ENCODE data around the gene FAM111A. TPM values are rescaled to one million over a fixed set of nuclear protein-coding genes. Genes with fewer than 3 reads are reported as not detected.

Gene FAM111A
- total RNA-seq, 1 donor from 2014 or later = 40.8 TPM

GRCh38 chr11:59141191-59141590 is 1.5 kb upstream of the FAM111A start:
- Mint-ChIP-seq H3K4me3 (no peak overlapping the region), H3K36me3 (no peaks in the 10 kb centered on the region), H3K4me1 (peaks cover 37% of the 10 kb centered on the region), H3K27me3 (ENCODE audit: low read depth) (no peaks in the 10 kb centered on the region), H3K9me3 (no peaks in the 10 kb centered on the region), H3K27ac (no peak overlapping the region)
- no peak for TF ChIP-seq CTCF (IDR thresholded peaks at IDR 0.05; ENCODE audit: unreplicated experiment)
- no peak for DNase-seq (ENCODE audit: low spot score in 2 of 2, unreplicated experiment in 2 of 2)

GRCh38 chr11:59141673-59142460 is 789 bp upstream of the FAM111A start:
- Mint-ChIP-seq H3K4me3 (peak overlapping the region; percentile 88), H3K36me3 (no peaks in the 10 kb centered on the region), H3K9me3 (no peaks in the 10 kb centered on the region), H3K4me1 (peaks cover 37% of the 10 kb centered on the region), H3K27ac (peak overlapping the region; percentile 99), H3K27me3 (ENCODE audit: low read depth) (no peaks in the 10 kb centered on the region)
- DNase-seq (ENCODE audit: low spot score in 2 of 2, unreplicated experiment in 2 of 2) = no peak
- TF ChIP-seq CTCF (IDR thresholded peaks at IDR 0.05; ENCODE audit: unreplicated experiment) = no peak

- H3K9me3 Mint-ChIP-seq = no peaks in the 10 kb centered on the region
- peak overlapping the region; percentile 99 for H3K27ac Mint-ChIP-seq
- no peaks in the 10 kb centered on the region for H3K27me3 Mint-ChIP-seq (ENCODE audit: low read depth)
- no peak for TF ChIP-seq CTCF (IDR thresholded peaks at IDR 0.05; ENCODE audit: unreplicated experiment)
- peaks cover 3% of the 10 kb centered on the region for H3K36me3 Mint-ChIP-seq
- peak overlapping the region; percentile 88 for H3K4me3 Mint-ChIP-seq
- H3K4me1 Mint-ChIP-seq = peaks cover 37% of the 10 kb centered on the region
- no peak for DNase-seq (ENCODE audit: low spot score in 2 of 2, unreplicated experiment in 2 of 2)
Measured at GRCh38 chr11:59144096-59144495, 1.4 kb downstream of the FAM111A start.

- Mint-ChIP-seq H3K27ac (peak overlapping the region; percentile 99), H3K4me3 (peak overlapping the region; percentile 88), H3K36me3 (peaks cover 6% of the 10 kb centered on the region), H3K9me3 (no peaks in the 10 kb centered on the region), H3K27me3 (ENCODE audit: low read depth) (no peaks in the 10 kb centered on the region), H3K4me1 (peaks cover 37% of the 10 kb centered on the region)
- peak; percentile 40 to 70 for DNase-seq (ENCODE audit: low spot score in 2 of 2, unreplicated experiment in 2 of 2)
- no peak for TF ChIP-seq CTCF (IDR thresholded peaks at IDR 0.05; ENCODE audit: unreplicated experiment)
Measured at GRCh38 chr11:59144579-59145345, 2.1 kb downstream of the FAM111A start.

GRCh38 chr11:59145534-59145933 is 2.9 kb downstream of the FAM111A start:
- peaks cover 37% of the 10 kb centered on the region for H3K4me1 Mint-ChIP-seq
- H3K36me3 Mint-ChIP-seq = peaks cover 8% of the 10 kb centered on the region
- DNase-seq (ENCODE audit: low spot score in 2 of 2, unreplicated experiment in 2 of 2) = no peak
- no peaks in the 10 kb centered on the region for H3K27me3 Mint-ChIP-seq (ENCODE audit: low read depth)
- TF ChIP-seq CTCF (IDR thresholded peaks at IDR 0.05; ENCODE audit: unreplicated experiment) = no peak
- H3K9me3 Mint-ChIP-seq = no peaks in the 10 kb centered on the region
- H3K4me3 Mint-ChIP-seq = peak overlapping the region; percentile 88
- no peak overlapping the region for H3K27ac Mint-ChIP-seq
